GM18517 (cell line): Measurements from ENCODE around the gene NDUFS5.
"Not testable (repeated sequence)": the region's sequence is repeated elsewhere in the genome, so short reads cannot be mapped to it uniquely, and the experiment has no call there.

Experiments
- ATAC-seq: cut with Tn5 transposase; IDR thresholded peaks from one replicate; pipeline ENCODE4 v1.9.1; 2021; ENCODE audit warnings: mild to moderate bottlenecking, moderate library complexity; ENCODE audit not compliant: unreplicated experiment

Gene NDUFS5

GRCh38 chr1:39026051-39026865 is at the start of gene NDUFS5:
Gene NDUFS5, plus strand, starts transcription at chr1:39026350. Its CDS starts 2,375 bp downstream, at chr1:39028725.
- peak; percentile 64 for ATAC-seq

- ATAC-seq, result not testable (repeated sequence)
Observed at GRCh38 chr1:38977399-38978244, 48.5 kb upstream of the NDUFS5 start.

- not testable (repeated sequence) for ATAC-seq
Observed at GRCh38 chr1:38978245-38978542, 48.0 kb upstream of the NDUFS5 start.

GRCh38 chr1:38979380-38979779 is 46.8 kb upstream of the NDUFS5 start:
- ATAC-seq, result not testable (repeated sequence)

- no peak for ATAC-seq
Observed at GRCh38 chr1:38989979-38990378, 36.2 kb upstream of the NDUFS5 start.

GRCh38 chr1:38990386-38990737 is 35.8 kb upstream of the NDUFS5 start:
- no peak for ATAC-seq

- peak; percentile 88 for ATAC-seq
Observed at GRCh38 chr1:38990738-38991637, 35.2 kb upstream of the NDUFS5 start, which contains the start of gene AKIRIN1. Gene AKIRIN1, plus strand, starts transcription at chr1:38991276. Its CDS starts 105 bp downstream, at chr1:38991381.

GRCh38 chr1:38991638-38992411 is 34.3 kb upstream of the NDUFS5 start:
- ATAC-seq, result no peak

- no peak for ATAC-seq
Observed at GRCh38 chr1:38992412-38993111, 33.6 kb upstream of the NDUFS5 start.

- no peak for ATAC-seq
Observed at GRCh38 chr1:38994196-38994595, 32.0 kb upstream of the NDUFS5 start.

- ATAC-seq, result no peak
Observed at GRCh38 chr1:38997034-38997900, 28.9 kb upstream of the NDUFS5 start.

- no peak for ATAC-seq
Observed at GRCh38 chr1:38997901-38998190, 28.3 kb upstream of the NDUFS5 start.

- ATAC-seq, result no peak
Observed at GRCh38 chr1:39001516-39002421, 24.4 kb upstream of the NDUFS5 start.

GRCh38 chr1:39003281-39003680 is 22.9 kb upstream of the NDUFS5 start:
- ATAC-seq, result no peak

GRCh38 chr1:39003794-39004193 is 22.4 kb upstream of the NDUFS5 start:
- ATAC-seq, result no peak

GRCh38 chr1:39006287-39006686 is 19.9 kb upstream of the NDUFS5 start:
- no peak for ATAC-seq

GRCh38 chr1:39006726-39007645 is 19.2 kb upstream of the NDUFS5 start:
- no peak for ATAC-seq
